Vagina (tissue), 2 donors: Measurements from ENCODE around the gene VPS50.

Source experiments
- CTCF ChIP-seq, 3 experiments: fragments of 450-650 bp in 2 of 3; fragments of 200-600 bp in 1 of 3; sonication (generic) in 1 of 3; IDR thresholded peaks; one replicate each; pipeline ENCODE4 v1.5.1; 2017 to 2019; ENCODE audit warnings: antibody characterized with exemption in 3 of 3, mild to moderate bottlenecking in 2 of 3, moderate library complexity in 2 of 3
- POLR2AphosphoS5 ChIP-seq, 2 donors: sonication (generic); formaldehyde crosslinking; IDR thresholded peaks; one replicate each; pipeline ENCODE4 v1.9.0; 2017; ENCODE audit warnings: antibody characterized with exemption in 2 of 2, mild to moderate bottlenecking in 2 of 2, low read depth in 1 of 2; ENCODE audit not compliant: insufficient read depth in 1 of 2

GRCh38 chr7:93373537-93373936, 141.4 kb downstream of the VPS50 start:
- TF ChIP-seq CTCF (IDR thresholded peaks at IDR 0.05) (no peak), POLR2AphosphoS5 (IDR thresholded peaks at IDR 0.05; ENCODE audit: insufficient read depth in 1 of 2, low read depth in 1 of 2) (no peak)
